Measurements from ENCODE around the gene SPPL2B. TPM values are rescaled to one million over a fixed set of nuclear protein-coding genes. Genes with fewer than 3 reads are reported as not detected.

The SPPL2B gene
- total RNA-seq, 1 experiment from 2014 or later, result 76.0 TPM

DNA sequence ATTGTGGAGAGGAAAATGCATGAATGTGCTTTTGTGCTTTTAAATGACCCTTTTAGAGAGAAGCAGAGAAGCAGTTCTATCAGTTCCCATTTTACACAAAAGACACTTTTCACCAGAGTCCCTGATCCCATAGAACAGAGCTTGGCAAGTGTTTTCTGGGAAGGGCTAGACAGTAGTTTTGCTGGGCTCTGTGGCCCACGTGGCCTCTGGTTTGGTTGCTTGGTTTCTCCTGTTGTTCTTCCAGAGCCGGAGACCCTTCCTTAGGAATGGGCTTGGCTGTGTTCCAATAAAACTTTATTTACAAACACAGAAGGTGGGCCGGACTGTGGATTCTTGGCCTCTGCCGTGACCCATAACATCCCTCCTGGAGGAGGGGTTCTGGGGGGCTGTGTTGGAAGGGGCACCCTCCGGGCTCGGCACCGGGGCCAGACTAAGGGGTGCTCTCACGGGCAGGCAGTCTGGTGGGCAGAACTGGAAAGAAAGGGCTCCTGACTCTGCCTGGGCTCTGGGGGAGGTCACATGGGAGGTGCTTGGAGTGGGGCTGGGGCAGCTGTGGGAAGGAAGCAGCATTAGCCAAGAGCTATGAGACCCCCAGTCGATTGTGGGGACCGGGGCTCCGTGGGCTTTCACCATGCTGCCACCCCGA is 3.2 kb downstream of the SPPL2B start:
- no peak overlapping the region for H3K4me3 ChIP-seq (ENCODE audit: low read depth in 2 of 2, low read length in 2 of 2)
- in situ Hi-C loops (cut with HindIII; ENCODE audit: low pct_unique_long_range_greater_than_20kb, low sequenced_read_pairs), result no loop called here
- H3K27me3 ChIP-seq (ENCODE audit: control insufficient read depth, insufficient read depth, low read length), result no peaks in the 10 kb centered on the region
- peaks cover 14% of the 10 kb centered on the region for H3K4me1 ChIP-seq (ENCODE audit: control insufficient read depth, insufficient read depth, low read length)
- peaks cover 3% of the 10 kb centered on the region; the same call in 1 of the 2 replicates for H3K36me3 ChIP-seq (ENCODE audit: control insufficient read depth, insufficient read depth, low read length)
- intact Hi-C loops (cut with micrococcal nuclease; ENCODE audit: unreplicated experiment), result no loop called here
- H3K27ac ChIP-seq (ENCODE audit: low read length), result no peak overlapping the region
- TF ChIP-seq SIN3A (IDR thresholded peaks at IDR 0.05; ENCODE audit: borderline replicate concordance, insufficient read depth, low read depth, low read length) (no peak), POLR2AphosphoS5 (IDR thresholded peaks at IDR 0.05; ENCODE audit: low read depth, low read length) (no peak), CTCF (IDR thresholded peaks at IDR 0.05) (no peak)
- TF ChIP-seq, protein P1, sequence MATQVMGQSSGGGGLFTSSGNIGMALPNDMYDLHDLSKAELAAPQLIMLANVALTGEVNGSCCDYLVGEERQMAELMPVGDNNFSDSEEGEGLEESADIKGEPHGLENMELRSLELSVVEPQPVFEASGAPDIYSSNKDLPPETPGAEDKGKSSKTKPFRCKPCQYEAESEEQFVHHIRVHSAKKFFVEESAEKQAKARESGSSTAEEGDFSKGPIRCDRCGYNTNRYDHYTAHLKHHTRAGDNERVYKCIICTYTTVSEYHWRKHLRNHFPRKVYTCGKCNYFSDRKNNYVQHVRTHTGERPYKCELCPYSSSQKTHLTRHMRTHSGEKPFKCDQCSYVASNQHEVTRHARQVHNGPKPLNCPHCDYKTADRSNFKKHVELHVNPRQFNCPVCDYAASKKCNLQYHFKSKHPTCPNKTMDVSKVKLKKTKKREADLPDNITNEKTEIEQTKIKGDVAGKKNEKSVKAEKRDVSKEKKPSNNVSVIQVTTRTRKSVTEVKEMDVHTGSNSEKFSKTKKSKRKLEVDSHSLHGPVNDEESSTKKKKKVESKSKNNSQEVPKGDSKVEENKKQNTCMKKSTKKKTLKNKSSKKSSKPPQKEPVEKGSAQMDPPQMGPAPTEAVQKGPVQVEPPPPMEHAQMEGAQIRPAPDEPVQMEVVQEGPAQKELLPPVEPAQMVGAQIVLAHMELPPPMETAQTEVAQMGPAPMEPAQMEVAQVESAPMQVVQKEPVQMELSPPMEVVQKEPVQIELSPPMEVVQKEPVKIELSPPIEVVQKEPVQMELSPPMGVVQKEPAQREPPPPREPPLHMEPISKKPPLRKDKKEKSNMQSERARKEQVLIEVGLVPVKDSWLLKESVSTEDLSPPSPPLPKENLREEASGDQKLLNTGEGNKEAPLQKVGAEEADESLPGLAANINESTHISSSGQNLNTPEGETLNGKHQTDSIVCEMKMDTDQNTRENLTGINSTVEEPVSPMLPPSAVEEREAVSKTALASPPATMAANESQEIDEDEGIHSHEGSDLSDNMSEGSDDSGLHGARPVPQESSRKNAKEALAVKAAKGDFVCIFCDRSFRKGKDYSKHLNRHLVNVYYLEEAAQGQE (IDR thresholded peaks at IDR 0.05; ENCODE audit: insufficient read depth in 1 of 2, low read depth in 2 of 2, low read length in 1 of 2), result no peak
- POLR2A ChIA-PET, result no interaction called here
- no peaks in the 10 kb centered on the region for H3K9me3 ChIP-seq (ENCODE audit: control insufficient read depth, insufficient read depth, low read depth, low read length)
- ATAC-seq (no peak), DNase-seq (ENCODE audit: low read depth, low spot score) (no peak)
- CTCF ChIA-PET, result no interaction called here
- BruUV-seq (replicated peaks), result no TSS peak

DNA sequence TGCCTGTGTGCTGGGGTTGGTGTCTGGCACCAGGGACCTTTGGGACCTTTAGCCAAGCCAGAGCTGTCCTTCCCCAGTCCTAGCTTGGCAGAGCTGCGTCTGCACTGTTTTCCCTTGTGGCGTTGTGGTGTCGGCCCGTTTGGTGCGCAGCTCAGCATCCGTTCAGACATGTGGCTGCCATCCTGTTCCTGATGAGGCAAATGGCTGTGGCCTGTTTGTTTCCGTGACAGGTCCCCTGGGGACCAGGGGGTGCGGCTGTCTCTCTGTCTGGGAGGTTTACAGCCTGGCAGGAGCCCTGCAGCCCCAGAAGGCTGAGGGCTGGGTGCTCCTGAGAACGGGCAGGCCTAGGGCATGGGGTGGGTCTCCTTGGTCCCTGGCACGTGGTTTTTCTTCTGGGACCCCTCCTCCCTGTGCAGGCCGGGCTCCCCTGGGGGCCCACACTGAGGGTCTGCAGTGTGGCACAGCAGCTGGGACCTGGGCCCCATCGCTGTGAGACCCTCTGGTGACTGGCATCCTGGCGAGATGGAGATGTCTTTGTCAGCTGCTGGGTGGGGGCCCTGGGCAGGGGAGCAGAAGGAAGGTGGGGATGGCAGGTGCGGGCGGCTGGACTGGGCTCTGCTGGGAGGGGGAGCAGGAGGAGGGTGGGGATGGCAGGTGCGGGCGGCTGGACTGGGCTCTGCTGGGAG is 4.0 kb downstream of the SPPL2B start:
- BruUV-seq (replicated peaks), result no TSS peak
- intact Hi-C loops (cut with micrococcal nuclease; ENCODE audit: unreplicated experiment) (no loop called here), in situ Hi-C loops (cut with HindIII; ENCODE audit: low pct_unique_long_range_greater_than_20kb, low sequenced_read_pairs) (no loop called here)
- ChIA-PET CTCF (no interaction called here), POLR2A (no interaction called here)
- Histone ChIP-seq H3K9me3 (ENCODE audit: control insufficient read depth, insufficient read depth, low read depth, low read length) (no peaks in the 10 kb centered on the region), H3K27ac (ENCODE audit: low read length) (no peak overlapping the region), H3K4me3 (ENCODE audit: low read depth in 2 of 2, low read length in 2 of 2) (no peak overlapping the region), H3K4me1 (ENCODE audit: control insufficient read depth, insufficient read depth, low read length) (peaks cover 11% of the 10 kb centered on the region), H3K27me3 (ENCODE audit: control insufficient read depth, insufficient read depth, low read length) (no peaks in the 10 kb centered on the region), H3K36me3 (ENCODE audit: control insufficient read depth, insufficient read depth, low read length) (peaks cover 3% of the 10 kb centered on the region; the same call in 1 of the 2 replicates)
- ATAC-seq, result no peak
- TF ChIP-seq CTCF (IDR thresholded peaks at IDR 0.05), result no peak
- DNase-seq (ENCODE audit: low read depth, low spot score), result no peak

Measured in Panc1 (cell line).